ENCODE results near the gene FNDC3B.

GRCh38 chr3:172314591-172315160 lies 275.3 kb downstream of the FNDC3B start:
- no peak for TF ChIP-seq CTCF (IDR thresholded peaks at IDR 0.05)
- no peak for TF ChIP-seq POLR2AphosphoS5 (IDR thresholded peaks at IDR 0.05)
- no peak for TF ChIP-seq POLR2A (IDR thresholded peaks at IDR 0.05)
